HepG2 (cell line): ENCODE data around the gene MEF2B. TPM values are rescaled to one million over a fixed set of nuclear protein-coding genes. Genes with fewer than 3 reads are reported as not detected.
A peak's percentile ranks its signal among the peaks of the same experiment; 100 is the strongest.

Source experiments
- ATAC-seq: fragments of 200-7000 bp; cut with Tn5 transposase; 3 replicates; pipeline ENCODE4 v1.9.1; 2020; ENCODE audit warnings: mild to moderate bottlenecking, moderate library complexity
- BruUV-seq: library from RNA; stranded (reverse); fragments of 400-500 nt; replicated peaks from 2 replicates; lab custom pipeline; 2021; lab: Mats Ljungman, UMichigan
- CTCF ChIA-PET: fragments of 300-600 bp; formaldehyde crosslinking; extraction: SDS; loops from one replicate; lab custom pipeline; 2021; ENCODE audit warnings: low total read pairs, inconsistent platforms, low intra/inter-chr PET ratio; lab: Yijun Ruan, JAX
- POLR2A ChIA-PET: fragments of 350-600 bp; sonication (Branson Sonifier 250); formaldehyde crosslinking; loops from one replicate; lab custom pipeline; 2020; ENCODE audit warnings: antibody characterized with exemption, inconsistent platforms; lab: Yijun Ruan, JAX
- DNase-seq: peaks from one replicate; pipeline ENCODE4 v3.0.0-alpha.2; 2015; ENCODE audit warnings: low spot score
- FAIRE-seq: peaks from 3 replicates; lab custom pipeline; 2011; peaks lifted over from hg19 to GRCh38; lab: Jason Lieb, UNC
- H2AFZ ChIP-seq: one replicate; pipeline ENCODE4 v1.6.1; 2011; ENCODE audit warnings: low read length, inconsistent platforms
- H3K27ac ChIP-seq: fragments of 300-600 bp; 3 replicates; pipeline ENCODE4 v1.8.0; 2011; ENCODE audit warnings: mixed run types, mild to moderate bottlenecking, mixed read lengths, low read length, inconsistent platforms; ENCODE audit not compliant: insufficient read depth; ENCODE audit errors: extremely low read length
- H3K27me3 ChIP-seq, 2 experiments: fragments of 200-600 bp in 1 of 2; 2 replicates in 1 of 2; 3 replicates in 1 of 2; pipeline versions ENCODE4 v1.6.0 to v1.8.0; 2011; ENCODE audit warnings: low read length in 2 of 2, mild to moderate bottlenecking in 2 of 2, moderate library complexity in 2 of 2, inconsistent platforms in 1 of 2; ENCODE audit not compliant: insufficient read depth in 2 of 2, control insufficient read depth in 1 of 2
- H3K36me3 ChIP-seq, 2 experiments: fragments of 200-600 bp in 1 of 2; replicated peaks in 1 of 2; 2 replicates in 1 of 2; 3 replicates in 1 of 2; pipeline versions ENCODE4 v1.5.1 to v1.8.0; 2011; ENCODE audit warnings: low read length in 2 of 2, inconsistent platforms in 1 of 2; ENCODE audit not compliant: insufficient read depth in 2 of 2, control insufficient read depth in 1 of 2
- H3K4me1 ChIP-seq: 2 replicates; pipeline ENCODE4 v1.5.1; 2012; ENCODE audit warnings: low read length, inconsistent platforms; ENCODE audit not compliant: insufficient read depth
- H3K4me2 ChIP-seq: 2 replicates; pipeline ENCODE4 v1.6.0; 2011; ENCODE audit warnings: low read depth, low read length, inconsistent platforms
- H3K4me3 ChIP-seq, 3 experiments: fragments of 200-600 bp in 1 of 3; sonication (generic), shearing (Covaris generic) in 1 of 3; replicated peaks in 1 of 3; 2 replicates each; pipeline ENCODE4 v1.5.1; 2011 to 2016; ENCODE audit warnings: low read length in 3 of 3, inconsistent platforms in 2 of 3, low read depth in 2 of 3, mild to moderate bottlenecking in 2 of 3, control low read depth in 1 of 3, mixed read lengths in 1 of 3; ENCODE audit not compliant: insufficient read depth in 1 of 3
- H3K79me2 ChIP-seq: one replicate; pipeline ENCODE4 v1.6.1; 2011; ENCODE audit warnings: low read length, inconsistent platforms; ENCODE audit not compliant: insufficient read depth
- H3K9ac ChIP-seq: 2 replicates; pipeline ENCODE4 v1.6.0; 2011; ENCODE audit warnings: mild to moderate bottlenecking, low read depth, low read length, inconsistent platforms; ENCODE audit not compliant: insufficient read depth
- H3K9me3 ChIP-seq: 2 replicates; pipeline ENCODE4 v1.5.1; 2012; ENCODE audit warnings: mild to moderate bottlenecking, low read length
- H4K20me1 ChIP-seq: 2 replicates; pipeline ENCODE4 v1.6.0; 2011; ENCODE audit warnings: inconsistent platforms, mild to moderate bottlenecking, low read length, moderate library complexity; ENCODE audit not compliant: insufficient read depth
- ATM ChIP-seq: fragments of 450-650 bp; IDR thresholded peaks from 2 replicates; pipeline ENCODE4 v1.7.1; 2017; ENCODE audit warnings: mild to moderate bottlenecking, borderline replicate concordance
- MAFF ChIP-seq: IDR thresholded peaks from 2 replicates; pipeline ENCODE4 v1.6.1; 2011; ENCODE audit warnings: low read depth, low read length, improper control_type of control experiment
- MED8 ChIP-seq: sonication (generic); formaldehyde crosslinking; IDR thresholded peaks from 2 replicates; pipeline ENCODE4 v1.8.1; 2023; ENCODE audit warnings: mild to moderate bottlenecking, missing genetic modification reagents; ENCODE audit not compliant: insufficient replicate concordance
- MYC ChIP-seq: sonication (generic); formaldehyde crosslinking; IDR thresholded peaks from 2 replicates; pipeline ENCODE4 v1.9.0; 2021; ENCODE audit warnings: missing genetic modification reagents, borderline replicate concordance
- NCOA2 ChIP-seq: sonication (generic); formaldehyde crosslinking; IDR thresholded peaks from 2 replicates; pipeline ENCODE4 v1.8.0; 2022; ENCODE audit warnings: inconsistent platforms
- PAF1 ChIP-seq: IDR thresholded peaks from 2 replicates; pipeline ENCODE4 v1.6.1; 2016; ENCODE audit warnings: missing genetic modification reagents, missing compliant biosample characterization
- PAXIP1 ChIP-seq: sonication (generic); formaldehyde crosslinking; conservative IDR thresholded peaks from 2 replicates; pipeline ENCODE4 v1.4.0; 2020; ENCODE audit warnings: mild to moderate bottlenecking, missing genetic modification reagents, moderate library complexity
- TMF1 ChIP-seq: sonication (generic); formaldehyde crosslinking; IDR thresholded peaks from 2 replicates; pipeline ENCODE4 v1.8.1; 2022; ENCODE audit warnings: low read depth, missing genetic modification reagents
- ZBTB46 ChIP-seq: sonication (generic); formaldehyde crosslinking; IDR thresholded peaks from 2 replicates; pipeline ENCODE4 v1.4.0; 2020; ENCODE audit warnings: mild to moderate bottlenecking, missing genetic modification reagents, borderline replicate concordance
- ZFY ChIP-seq: sonication (generic); formaldehyde crosslinking; IDR thresholded peaks from 2 replicates; pipeline ENCODE4 v1.4.0; 2020; ENCODE audit warnings: missing genetic modification reagents
- ZNF234 ChIP-seq: sonication (generic); formaldehyde crosslinking; conservative IDR thresholded peaks from 2 replicates; pipeline ENCODE4 v1.5.1; 2020; ENCODE audit warnings: mild to moderate bottlenecking, missing genetic modification reagents
- ZNF235 ChIP-seq: sonication (generic); formaldehyde crosslinking; IDR thresholded peaks from 2 replicates; pipeline ENCODE4 v1.8.1; 2023; ENCODE audit warnings: mild to moderate bottlenecking, missing genetic modification reagents, borderline replicate concordance
- ZNF703 ChIP-seq: sonication (generic); formaldehyde crosslinking; IDR thresholded peaks from 2 replicates; pipeline ENCODE4 v1.5.1; 2020; ENCODE audit warnings: missing genetic modification reagents, mild to moderate bottlenecking, moderate library complexity, borderline replicate concordance
- ZNF782 ChIP-seq: sonication (generic); formaldehyde crosslinking; IDR thresholded peaks from 2 replicates; pipeline ENCODE4 v1.4.0; 2020; ENCODE audit warnings: missing genetic modification reagents, mild to moderate bottlenecking, borderline replicate concordance
- ZNF792 ChIP-seq: IDR thresholded peaks from 2 replicates; pipeline ENCODE4 v1.6.1; 2016
- WGBS: methylation state at CpG from one replicate; pipeline ENCODE4 v1.1.6; 2017; ENCODE audit warnings: low lambda C conversion rate; 5-methylcytosine and 5-hydroxymethylcytosine counted together
- in situ Hi-C: cut with HindIII; loops from 2 replicates; pipeline ENCODE4 v1.10.0; 2017; ENCODE audit warnings: low pct_unique_long_range_greater_than_20kb; ENCODE audit not compliant: extremely low pct_ligation_motif_present
- intact Hi-C: fragments of 100-400 bp; cut with micrococcal nuclease; formaldehyde crosslinking; loops from one replicate; pipeline ENCODE4 v1.10.0; 2022; ENCODE audit not compliant: unreplicated experiment
- polyA plus RNA-seq, 8 experiments: library from polyadenylated mRNA; depleted of rRNA in 3 of 8; stranded (reverse) in 7 of 8; unstranded in 1 of 8; fragments of >200 nt; fragmentation: Illumina TruSeq in 4 of 8; extraction: Trizol in 4 of 8; gene quantifications; 2 replicates each; pipeline versions ENCODE4 v1.2.1 to v1.2.3, GENCODE V29; 2011 to 2016; ENCODE audit warnings: low read depth in 4 of 8, missing spikeins in 1 of 8, mixed read lengths in 1 of 8; ENCODE audit not compliant: insufficient read depth in 1 of 8
- total RNA-seq, 5 experiments: library from RNA; depleted of rRNA; stranded (reverse); fragments of >200 nt; fragmentation: Illumina TruSeq; extraction: Trizol; gene quantifications; 2 replicates each; pipeline ENCODE4 v1.2.3, GENCODE V29; 2016; ENCODE audit warnings: low read depth in 1 of 5
- TF ChIP-seq, protein P1 (sequence below): sonication (generic); formaldehyde crosslinking; IDR thresholded peaks from 2 replicates; pipeline ENCODE4 v1.5.1; 2020; ENCODE audit warnings: mild to moderate bottlenecking, missing genetic modification reagents, moderate library complexity

Gene MEF2B
- total and polyA plus RNA-seq, 2 of the 13 experiments (the other 11 are each of a cell fraction or from before 2014, with no cell fraction given) = 1.2 to 1.7 TPM

DNA sequence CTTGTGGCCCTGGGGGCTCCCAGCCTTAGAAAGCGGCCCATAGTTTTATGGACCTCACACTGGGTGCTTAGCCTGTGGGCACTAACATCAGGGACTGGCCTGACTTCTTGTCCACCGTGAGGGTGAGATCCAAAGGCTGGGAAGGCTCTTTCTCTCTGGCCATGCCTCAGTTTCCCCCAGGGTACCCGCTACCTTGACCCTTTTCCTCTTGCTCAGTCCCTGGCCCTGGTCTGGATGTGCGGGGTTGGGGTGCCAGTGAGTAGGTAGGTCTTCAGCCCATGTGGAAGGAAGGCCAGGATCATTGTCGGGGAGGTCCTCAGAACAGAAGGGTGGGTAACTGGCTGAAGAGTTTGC, 30.2 kb downstream of the MEF2B start:
- ChIA-PET POLR2A (no interaction called here), CTCF (interaction anchor here (0.9 to 2.4 kb wide), 5 partner anchors 24 to 86 kb away, joined by 3 to 31 read pairs (median 4); partner anchors contain the start of gene SLC25A42)
- 53% methylated on average over 3 of the region's 5 CpGs for WGBS
- H3K79me2 ChIP-seq = peaks cover 5% of the 10 kb centered on the region
- H4K20me1 ChIP-seq = no peaks in the 10 kb centered on the region
- no peak overlapping the region for H3K4me2 ChIP-seq
- no peak overlapping the region for H3K9ac ChIP-seq
- no peaks in the 10 kb centered on the region for H3K27me3 ChIP-seq
- ATAC-seq = no peak
- no peak for DNase-seq
- H2AFZ ChIP-seq = no peak overlapping the region
- intact Hi-C loops (loop anchor here (2.0 to 5.0 kb wide), 4 partner anchors 32 to 87 kb away; partner anchors contain the start of genes MEF2B and SLC25A42), in situ Hi-C loops (loop anchor here (5.0 kb wide), 2 partner anchors 37 to 88 kb away; no protein-coding TSS in a partner anchor)
- H3K4me1 ChIP-seq = peaks cover 14% of the 10 kb centered on the region
- no peak overlapping the region for H3K4me3 ChIP-seq
- BruUV-seq = no TSS peak
- H3K36me3 ChIP-seq = no peaks in the 10 kb centered on the region
- no peak for FAIRE-seq
- H3K9me3 ChIP-seq = no peaks in the 10 kb centered on the region
- H3K27ac ChIP-seq = no peak overlapping the region
- TF ChIP-seq TMF1 (CRISPR knock-in tag) (no peak), MYC (CRISPR knock-in tag) (no peak), ZNF235 (CRISPR knock-in tag) (no peak), ZNF792 (CRISPR knock-in tag) (no peak), ATM (no peak), MED8 (CRISPR knock-in tag) (no peak), MAFF (no peak), PAF1 (no peak), ZNF782 (peak; percentile 0; the same call in 1 of the 2 replicates), ZBTB46 (CRISPR knock-in tag) (0 out of 2 replicates have a peak, but pooled peaks have one; percentile 33), PAXIP1 (0 out of 2 replicates have a peak, but pooled peaks have one; percentile 12), ZFY (CRISPR knock-in tag) (0 out of 2 replicates have a peak, but pooled peaks have one; percentile 2), NCOA2 (no peak), ZNF234 (no peak), ZNF703 (no peak)
- TF ChIP-seq, protein P1, sequence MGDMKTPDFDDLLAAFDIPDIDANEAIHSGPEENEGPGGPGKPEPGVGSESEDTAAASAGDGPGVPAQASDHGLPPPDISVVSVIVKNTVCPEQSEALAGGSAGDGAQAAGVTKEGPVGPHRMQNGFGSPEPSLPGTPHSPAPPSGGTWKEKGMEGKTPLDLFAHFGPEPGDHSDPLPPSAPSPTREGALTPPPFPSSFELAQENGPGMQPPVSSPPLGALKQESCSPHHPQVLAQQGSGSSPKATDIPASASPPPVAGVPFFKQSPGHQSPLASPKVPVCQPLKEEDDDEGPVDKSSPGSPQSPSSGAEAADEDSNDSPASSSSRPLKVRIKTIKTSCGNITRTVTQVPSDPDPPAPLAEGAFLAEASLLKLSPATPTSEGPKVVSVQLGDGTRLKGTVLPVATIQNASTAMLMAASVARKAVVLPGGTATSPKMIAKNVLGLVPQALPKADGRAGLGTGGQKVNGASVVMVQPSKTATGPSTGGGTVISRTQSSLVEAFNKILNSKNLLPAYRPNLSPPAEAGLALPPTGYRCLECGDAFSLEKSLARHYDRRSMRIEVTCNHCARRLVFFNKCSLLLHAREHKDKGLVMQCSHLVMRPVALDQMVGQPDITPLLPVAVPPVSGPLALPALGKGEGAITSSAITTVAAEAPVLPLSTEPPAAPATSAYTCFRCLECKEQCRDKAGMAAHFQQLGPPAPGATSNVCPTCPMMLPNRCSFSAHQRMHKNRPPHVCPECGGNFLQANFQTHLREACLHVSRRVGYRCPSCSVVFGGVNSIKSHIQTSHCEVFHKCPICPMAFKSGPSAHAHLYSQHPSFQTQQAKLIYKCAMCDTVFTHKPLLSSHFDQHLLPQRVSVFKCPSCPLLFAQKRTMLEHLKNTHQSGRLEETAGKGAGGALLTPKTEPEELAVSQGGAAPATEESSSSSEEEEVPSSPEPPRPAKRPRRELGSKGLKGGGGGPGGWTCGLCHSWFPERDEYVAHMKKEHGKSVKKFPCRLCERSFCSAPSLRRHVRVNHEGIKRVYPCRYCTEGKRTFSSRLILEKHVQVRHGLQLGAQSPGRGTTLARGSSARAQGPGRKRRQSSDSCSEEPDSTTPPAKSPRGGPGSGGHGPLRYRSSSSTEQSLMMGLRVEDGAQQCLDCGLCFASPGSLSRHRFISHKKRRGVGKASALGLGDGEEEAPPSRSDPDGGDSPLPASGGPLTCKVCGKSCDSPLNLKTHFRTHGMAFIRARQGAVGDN = peak; percentile 14; the same call in 1 of the 2 replicates
